COR-L47 (cell line): ENCODE data around the gene ZDHHC11.
"Not testable (repeated sequence)": the region's sequence is repeated elsewhere in the genome, so short reads cannot be mapped to it uniquely, and the experiment has no call there.

ENCODE experiments used
- DNase-seq: peaks from one replicate; lab custom pipeline; 2025; lab: John Stamatoyannopoulos, UW

Gene ZDHHC11

DNA sequence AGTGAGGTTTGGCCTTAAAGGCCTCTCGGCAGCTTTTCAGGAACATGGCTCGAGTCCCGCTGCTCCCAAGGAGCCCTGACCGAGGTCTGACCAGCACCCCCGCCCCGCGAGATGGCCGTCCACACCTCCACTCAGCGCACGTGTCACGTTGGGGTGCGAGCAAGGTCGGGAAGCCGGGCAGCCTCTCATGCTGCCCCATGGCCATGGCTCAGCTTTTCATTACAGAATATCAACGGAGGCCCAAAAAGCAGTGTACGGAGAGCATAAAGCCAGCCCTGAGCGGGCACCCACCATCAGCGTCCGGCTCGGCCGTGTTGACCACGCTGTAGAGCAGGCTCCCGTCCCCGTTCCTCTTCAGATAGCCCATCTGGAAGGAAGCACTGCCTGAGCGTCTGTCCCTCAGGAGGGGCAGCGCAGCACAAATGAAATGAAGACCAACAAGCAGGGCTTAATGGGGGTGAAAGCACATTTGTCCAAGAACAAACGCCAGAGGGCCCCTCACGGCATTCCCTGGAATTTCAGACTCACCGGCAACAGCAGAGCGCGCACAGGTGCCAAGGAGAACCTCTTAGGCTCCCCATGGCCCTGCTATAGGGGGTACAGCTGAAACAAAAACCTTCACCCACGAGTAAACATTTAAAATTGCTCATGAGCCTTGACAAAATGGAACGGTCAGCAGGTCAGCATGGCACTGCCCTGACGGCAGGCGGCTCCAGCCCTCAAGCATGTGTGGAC is 30.2 kb upstream of the ZDHHC11 start:
- DNase-seq: no peak

DNA sequence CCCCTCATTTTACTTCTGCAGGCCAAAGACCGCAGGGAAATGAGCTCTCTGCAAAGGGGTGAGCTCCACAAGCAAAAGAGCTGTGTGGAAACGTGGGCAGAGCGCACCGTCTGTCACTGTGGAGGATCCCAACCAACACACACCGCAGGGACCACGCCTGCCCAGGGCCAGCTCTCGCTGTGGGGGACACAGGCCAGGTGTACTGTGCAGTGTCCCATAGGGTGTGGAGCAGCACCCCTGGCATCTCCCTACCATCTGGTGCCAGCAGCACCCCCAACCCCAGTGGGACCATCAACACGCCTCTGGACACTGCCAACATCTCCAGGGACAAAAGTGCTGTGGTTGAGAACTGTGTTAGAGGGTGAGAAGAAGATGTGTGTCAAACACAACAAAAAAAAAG is 27.9 kb upstream of the ZDHHC11 start:
- not testable (repeated sequence) for DNase-seq

DNA sequence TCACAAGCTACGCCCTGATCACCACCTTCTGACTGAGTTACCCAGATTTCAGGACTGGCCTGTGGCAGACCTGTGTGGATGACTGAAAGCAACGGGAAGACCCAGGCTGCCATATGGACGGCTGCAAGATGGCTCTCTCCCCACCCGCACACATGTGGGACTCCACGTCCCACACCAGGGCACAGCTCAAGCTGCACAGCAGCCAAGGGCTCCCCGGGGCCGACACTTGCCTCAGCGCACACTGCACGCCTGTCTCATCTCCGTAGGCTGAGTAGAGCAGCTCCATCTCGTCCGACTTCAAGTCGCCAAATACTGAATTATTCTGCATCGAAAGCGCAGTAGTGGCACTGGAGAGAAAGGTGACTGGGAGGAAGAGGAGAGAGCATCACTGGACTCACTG is 27.3 kb upstream of the ZDHHC11 start:
- no peak for DNase-seq

DNA sequence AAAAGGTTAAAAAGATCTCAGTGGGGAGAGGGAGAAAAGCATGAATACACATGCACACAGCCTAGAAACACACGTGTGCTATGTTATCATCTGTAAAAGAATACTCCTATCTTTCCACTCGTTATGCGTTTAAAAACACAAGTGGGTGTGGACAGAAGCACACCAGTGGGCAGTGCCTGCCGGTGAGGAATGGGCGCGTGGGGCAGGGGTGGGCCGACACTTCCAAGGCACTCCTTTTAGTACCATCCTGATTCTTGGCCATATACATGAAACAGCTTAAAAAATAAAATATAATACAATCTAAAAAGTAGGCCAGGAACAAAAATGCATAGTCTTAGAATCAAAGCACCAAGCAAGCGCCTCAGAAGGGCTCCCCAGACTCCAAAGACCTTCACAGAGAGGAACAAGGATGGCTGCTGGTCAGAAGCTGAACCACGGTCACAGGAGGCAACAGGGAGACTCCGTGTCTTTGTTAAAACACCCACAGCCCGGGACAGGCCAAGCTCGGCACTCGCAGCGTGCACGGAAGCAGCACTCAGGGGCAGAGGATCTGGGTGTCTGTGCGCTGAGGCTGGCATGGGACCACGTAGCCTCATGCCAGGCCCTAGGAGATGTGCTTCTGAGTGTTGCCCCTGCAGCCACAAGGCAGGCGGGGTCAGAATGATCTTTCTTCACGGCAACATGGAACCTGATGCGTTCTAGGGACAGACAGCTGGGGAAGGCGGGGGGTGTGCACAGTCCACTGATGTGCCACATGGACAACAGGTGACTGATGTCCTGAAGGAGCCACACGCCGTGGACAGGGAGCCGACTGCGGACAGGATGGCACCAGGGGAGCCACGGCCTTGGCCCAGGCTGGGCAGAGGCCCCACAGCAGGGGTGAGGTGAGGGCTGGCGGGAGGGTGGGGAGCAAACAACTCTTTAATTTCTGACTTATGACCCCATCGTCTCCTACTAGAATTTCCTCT is 25.9 kb upstream of the ZDHHC11 start:
- DNase-seq: no peak

DNA sequence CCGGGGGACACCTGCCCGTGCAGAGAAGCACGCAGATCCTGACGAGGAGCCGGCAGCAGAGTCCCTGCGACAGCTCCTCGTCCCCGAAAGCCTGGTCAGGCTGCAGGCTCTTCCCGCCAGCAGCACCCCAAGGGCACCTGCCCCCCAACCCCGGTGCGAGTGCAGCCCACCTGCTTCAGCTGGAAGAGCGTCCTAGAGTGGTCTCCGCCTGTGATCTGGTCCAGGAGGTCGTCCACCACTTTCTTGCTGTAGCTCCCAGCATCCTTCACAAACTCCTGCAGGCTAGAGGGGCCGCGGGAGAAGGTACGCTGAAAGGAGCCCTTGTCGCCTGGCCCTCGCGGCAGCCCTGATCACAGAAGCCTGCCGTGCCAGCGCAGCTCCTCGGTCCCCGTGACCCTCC is 25.1 kb upstream of the ZDHHC11 start:
- no peak for DNase-seq

DNA sequence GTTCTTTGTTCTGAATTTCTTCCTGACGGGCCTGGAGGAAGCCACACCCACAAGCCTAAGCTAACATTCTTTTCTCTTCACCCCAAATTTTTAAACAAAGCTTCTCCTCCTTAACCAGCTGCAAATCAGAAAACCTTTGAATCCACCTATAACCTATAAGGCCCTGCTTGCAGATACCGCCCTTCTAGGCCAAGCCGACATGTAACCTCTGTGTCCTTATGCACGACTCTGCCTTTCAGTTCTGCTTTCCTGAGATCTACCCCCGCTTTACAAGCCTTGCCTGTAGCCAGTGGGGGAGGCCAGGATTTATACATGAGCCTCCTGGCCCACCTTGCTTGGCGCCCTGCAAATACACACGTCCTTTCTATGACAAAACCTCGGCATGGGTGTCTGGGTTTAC is 22.5 kb upstream of the ZDHHC11 start:
- DNase-seq: no peak

DNA sequence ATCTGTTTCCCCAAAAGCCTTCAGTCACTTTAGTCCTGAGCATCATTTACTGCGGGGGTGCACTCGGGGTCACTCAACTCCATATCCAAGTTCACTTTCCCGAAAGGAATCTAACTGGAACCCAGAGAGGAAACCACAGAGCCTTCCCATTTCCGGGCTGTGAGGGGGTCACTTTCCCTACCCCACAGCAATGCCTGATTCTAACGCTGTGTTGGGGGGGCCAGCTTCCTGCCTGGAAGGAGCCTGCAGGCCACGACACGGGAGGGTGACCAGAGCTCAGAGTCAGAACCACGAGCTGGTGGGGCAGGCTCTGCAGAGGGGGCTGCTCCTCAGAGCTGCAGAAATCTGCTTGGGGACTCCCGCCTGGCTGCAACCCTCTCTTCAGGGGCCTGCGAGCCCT is 21.5 kb upstream of the ZDHHC11 start:
- no peak for DNase-seq

DNA sequence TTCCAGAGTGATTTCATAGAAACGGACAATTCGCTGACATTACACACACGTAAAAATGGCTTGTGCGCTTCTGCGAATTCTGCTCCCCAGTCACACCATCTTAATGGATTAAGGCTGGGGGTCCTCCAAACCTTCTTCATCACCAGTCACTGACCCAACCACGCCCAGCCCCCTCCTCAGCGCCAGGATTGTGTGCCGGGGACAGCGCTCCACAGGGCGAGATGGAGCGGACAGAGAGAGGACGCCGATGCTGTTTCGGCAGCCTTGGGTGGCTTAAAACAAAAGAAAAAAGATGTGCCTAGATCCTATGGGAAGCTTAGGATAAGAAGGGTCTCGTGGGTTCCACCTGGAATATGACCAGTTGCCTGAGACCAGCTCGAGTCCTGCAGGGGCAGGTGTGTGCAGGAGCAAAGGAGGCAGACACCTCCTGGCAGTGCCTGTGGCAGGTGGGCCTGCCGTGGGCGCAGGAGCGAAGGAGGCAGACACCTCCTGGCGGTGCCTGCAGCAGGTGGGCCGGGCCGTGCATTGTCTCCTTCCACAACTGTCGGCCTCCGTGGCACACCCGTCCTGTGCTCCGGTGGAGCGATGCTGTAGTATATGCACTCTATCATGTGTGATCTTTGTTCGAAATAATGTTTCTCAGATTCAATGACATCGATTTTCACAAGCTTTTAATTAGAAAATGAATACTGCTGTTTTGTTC is 21.0 kb upstream of the ZDHHC11 start:
- no peak for DNase-seq

DNA sequence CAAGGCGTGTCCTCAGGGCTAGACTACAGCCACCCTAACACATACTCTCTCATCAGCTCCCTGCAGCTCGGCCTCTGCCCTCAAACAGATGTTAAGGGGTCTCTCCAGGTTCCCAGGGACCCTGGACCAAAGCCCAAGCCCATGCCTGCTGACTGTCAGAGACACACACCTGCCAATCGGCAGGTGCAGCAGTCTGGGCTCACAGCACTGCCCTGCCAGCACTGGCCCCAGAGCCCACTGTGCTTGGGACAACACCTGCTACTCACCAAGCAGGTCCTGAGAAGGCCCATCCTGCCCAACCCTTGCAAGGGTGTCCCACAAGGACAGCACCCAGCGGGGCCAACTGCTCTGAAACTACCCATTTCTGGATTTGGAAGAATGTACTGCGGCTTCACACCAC is 20.2 kb upstream of the ZDHHC11 start:
- no peak for DNase-seq

DNA sequence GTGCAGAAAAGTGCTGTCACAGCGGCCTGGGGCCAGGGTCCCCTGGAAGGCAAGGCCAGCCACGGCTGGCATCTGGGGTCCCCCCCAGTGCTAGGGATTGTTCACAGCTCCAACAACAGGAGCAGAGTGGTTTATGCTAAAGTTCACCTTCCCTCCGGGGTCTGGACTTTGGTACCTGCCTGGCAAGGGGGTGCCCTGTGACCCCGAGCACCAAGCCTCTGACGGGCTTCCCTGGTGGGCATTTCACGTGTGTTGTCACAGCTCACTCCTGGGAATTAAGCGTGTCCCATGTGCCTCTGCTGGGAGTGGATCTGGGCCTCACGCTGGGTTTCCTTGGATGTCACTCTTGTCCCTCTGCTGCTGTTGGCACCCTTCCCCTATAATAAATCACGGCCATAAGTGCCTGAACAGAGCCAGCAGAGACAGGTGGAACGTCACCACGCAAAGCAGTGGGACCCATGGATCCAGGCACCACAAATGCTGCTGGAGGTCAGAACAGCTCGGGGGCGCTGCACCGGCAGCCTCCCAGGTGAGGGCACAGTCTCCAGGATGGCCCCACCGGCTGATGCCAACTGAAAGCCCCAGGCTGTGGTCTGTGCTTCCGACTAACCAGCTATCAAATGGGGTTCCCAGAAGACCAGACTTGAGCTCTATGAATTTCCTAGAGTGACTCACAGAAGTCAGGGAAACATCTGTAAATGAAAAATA is 17.8 kb upstream of the ZDHHC11 start:
- DNase-seq: no peak

DNA sequence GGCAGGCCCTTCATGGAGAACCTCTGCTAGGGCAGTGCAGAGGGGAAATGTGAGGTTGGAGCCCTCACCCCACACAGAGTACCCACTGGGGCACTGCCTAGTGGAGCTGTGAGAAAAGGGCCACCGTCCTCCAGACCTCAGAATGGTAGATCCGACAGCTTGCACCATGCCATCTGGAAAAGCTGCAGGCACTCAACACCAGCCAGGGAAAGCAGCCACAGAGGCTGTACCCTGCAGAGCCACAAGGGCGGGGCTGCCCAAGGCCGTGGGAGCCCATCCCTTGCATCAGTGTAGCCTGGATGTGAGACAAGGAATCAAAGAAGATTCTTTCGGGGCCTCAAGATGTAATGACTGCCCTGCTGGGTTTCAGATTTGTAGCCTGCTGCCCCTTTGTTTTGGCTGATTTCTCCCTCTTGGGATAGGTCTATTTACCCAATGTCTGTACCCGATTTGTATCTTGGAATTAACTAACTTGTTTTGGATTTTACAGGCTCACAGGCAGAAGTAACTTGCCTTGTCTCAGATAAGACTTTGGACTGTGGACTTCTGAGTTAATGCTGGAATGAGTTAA is 16.6 kb upstream of the ZDHHC11 start:
- no peak for DNase-seq

DNA sequence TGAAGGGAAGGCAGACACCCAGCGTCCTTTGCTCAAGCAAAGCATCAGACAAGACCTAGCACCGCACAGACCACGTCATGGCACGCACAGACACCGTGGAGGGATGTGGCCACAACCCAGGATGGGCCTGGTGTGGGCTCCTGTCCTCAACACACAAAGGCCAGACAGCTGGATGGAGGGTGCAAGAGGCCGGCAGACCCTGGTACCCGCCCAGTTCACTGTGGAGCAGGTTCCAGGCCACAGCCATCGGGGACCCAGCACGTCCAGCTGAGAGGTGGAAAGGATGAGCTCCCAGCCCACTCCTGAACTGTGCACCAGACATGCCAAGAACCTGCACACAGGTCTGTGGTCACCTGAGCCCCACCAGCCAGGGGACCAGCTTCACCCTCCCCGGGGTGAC is 15.0 kb upstream of the ZDHHC11 start:
- no peak for DNase-seq

DNA sequence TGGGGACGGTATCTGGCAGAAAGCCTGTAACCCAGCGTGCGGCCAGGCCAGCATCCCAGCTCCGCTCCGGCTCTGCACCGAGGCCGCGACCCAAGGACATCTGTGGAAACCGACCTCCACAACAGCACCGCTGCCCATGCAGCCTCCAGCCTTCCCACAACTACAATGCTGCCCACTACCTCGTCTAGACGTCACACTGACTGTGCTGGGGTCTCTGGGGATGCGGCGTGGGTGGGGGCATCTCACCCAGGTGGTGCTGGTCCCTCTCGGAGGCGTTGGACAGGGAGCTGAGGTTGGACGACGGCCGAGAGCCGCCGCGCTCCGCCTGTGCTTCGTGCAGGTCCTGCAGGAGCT is 14.4 kb upstream of the ZDHHC11 start:
- DNase-seq: no peak

DNA sequence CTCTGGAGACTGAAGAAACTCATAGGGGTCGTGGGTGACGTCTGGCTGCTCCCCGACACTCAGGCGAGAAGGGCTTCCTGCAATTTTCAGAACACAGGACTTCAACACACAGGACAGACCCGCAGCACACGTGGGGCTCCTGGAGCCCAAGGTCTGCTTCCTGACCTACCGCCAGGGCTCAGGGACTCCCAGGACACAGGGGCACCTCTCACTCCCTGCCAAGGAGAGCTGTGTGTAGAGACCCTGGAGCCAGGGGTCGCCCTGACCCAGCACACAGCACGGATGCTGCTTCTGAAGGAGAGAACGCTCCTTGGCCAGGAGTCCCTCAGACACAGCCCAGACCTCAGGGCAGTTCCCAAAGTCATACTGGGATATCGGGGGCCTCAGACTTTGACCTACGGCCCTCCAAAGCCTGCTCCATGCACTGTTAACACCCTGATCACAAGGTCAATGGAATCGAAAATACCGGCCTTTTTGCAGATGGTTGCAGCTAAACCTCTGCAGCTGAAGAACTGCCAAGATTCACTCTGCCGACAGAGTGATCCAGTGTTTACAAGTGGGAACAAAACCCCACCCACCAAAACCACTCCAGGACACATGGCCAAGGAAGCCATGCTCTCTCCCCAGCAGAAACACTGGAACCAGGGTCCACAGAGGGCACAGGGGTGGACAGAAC is 13.8 kb upstream of the ZDHHC11 start:
- no peak for DNase-seq

DNA sequence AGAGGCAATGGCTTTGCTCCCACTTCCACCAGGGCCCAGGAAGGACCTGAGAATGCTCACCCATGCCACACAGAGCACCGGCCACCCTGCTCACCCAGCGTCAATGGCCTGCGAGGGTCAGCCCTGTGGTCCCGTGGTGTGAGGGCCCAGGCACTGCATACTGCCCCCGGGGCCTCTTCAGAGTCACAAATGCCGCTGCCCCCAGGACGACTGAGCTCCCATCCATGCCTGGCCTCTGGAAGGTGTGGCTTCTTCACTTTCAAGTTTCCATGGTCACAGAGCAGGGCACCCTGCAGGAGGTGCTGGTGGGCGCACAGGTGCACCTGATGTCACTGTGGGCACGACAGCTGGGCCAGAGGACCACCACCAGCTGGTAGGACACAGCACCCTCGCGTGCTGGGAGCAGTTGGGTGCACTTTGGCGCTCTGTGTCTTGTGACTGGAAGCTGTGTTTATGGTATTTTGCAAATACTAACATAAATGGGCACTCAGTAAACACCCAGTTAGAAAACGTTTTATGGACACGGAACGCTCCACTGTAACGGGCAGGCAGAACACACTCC is 12.5 kb upstream of the ZDHHC11 start:
- DNase-seq: no peak

DNA sequence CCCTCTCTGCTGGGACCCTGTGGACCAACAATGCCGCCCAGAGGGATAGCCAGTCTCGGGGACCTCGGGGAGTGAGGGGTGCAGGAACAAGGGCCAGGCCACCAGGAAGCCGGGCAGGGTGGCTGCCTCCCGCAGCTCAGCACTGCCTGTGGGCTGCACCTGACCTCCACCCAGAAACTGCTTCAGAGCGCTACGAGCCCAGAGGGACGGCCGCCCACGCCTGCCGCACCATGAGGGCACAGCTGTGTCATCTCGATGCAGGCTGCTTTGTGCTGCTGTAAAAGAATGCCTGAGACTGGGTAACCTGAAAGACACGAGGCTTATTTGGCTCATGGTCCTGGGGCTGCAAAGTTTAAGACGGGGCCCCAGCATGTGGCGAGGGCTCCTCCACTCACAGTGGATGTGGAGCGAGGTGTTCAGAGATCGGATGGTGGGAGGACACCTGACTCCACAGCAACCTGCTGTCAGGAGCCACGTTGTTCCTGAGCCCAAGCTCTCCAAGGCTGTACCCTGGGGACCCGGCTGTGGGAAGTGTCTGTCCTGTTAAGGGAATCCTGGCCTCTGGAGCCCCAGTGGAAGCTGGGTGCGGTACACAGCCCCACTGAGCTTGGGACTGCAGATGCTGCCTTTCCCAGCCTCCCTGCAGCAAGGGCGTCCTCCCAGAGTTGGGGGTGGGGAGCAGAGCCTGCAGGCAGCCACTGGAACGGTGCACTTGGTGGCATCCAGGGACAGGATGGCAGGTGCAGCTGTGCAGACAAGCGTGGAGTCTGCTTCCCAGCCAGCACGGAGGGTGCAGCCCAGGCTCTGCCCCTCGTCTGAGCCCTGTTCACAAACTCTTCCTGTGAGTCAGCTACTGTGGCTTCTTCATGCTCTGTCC is 11.8 kb upstream of the ZDHHC11 start:
- DNase-seq: no peak

DNA sequence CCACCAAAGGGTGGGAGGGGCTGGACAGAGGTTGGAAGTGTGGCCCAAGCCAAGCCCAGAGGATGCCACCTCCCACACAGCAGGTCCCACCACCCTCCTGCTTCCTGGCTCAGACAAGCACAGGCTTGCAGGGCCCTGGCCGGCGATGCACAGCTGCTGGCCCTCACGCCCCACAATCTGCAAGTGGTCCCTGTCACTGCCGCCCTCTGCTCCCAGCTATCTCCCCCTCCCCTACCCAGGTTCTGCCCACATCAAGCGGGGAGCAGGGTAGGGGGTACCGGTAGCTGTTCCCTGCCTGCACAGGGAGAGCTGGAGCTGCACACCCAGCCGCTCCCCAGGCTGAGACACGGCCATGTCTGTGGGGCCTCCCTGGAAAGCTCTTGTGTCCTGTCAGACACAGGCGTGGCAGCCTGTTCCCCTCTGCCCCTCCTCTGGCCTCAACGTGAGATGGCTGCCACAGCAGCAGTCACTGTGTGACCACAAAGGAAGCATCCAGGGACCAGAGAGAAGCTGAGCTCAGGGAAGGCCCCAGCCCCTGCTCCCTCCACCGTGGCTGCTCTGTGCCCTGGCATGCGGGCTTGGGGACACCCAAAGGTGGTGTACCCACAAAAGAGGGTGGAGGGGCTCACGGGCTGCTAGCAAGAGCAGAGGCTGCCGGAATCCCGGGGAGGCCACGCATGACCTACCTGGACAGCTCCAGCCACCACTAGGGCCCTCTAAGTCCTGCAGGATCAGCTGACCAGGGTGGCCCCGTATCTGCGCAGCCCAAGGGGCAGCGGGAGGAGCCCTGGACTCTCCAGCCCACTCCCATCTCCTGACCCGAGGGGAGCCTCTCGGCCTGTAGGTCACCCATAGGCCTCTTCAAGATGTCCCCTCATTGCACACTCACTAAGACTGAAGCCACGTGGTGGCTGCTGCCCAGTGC is 10.9 kb upstream of the ZDHHC11 start:
- no peak for DNase-seq

DNA sequence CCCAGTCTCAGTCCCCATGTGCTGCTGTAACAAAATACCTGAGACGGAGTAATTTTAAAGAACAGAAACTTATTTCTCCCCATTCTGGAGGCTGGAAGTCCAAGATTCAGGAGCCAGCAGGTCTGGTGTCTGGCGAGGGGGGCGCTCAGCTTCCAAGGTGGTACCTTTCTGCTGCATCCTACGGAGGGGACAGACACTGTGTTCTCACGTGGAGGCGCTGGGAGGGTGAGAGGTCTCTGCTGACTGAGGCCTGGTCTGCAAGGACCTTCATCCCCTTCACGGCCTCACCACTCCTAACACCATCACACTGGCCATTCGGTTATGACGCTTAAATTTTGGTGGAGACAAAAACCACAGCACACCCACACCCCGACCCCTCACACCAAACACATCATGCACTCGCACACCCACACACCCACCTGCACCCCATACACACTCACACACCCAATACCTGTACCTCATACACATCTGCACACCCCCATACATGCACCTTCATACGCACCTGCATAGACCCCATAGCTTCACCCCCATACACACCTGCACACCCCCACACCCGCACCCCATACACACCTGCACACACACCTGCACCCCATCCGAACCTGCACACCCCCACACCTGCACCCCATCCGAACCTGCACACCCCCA is 9.8 kb upstream of the ZDHHC11 start:
- no peak for DNase-seq
